Measurements from ENCODE around the gene HK2. TPM values are rescaled to one million over a fixed set of nuclear protein-coding genes. Genes with fewer than 3 reads are reported as not detected.

The HK2 gene
- total and polyA plus RNA-seq, 2 donors (not counting 3 experiments of a cell fraction or from before 2014, with no cell fraction given) = 3.4 to 13.0 TPM

GRCh38 chr2:74902281-74902860, 68.4 kb downstream of the HK2 start:
- Histone ChIP-seq H3K4me1 (ENCODE audit: control insufficient read depth, extremely low read depth, insufficient read depth, low read length) (no peaks in the 10 kb centered on the region), H3K4me3 (replicated peaks in 1 of 3; ENCODE audit: insufficient read depth in 1 of 3, low read depth in 1 of 3, low read length in 3 of 3) (no peak overlapping the region), H3K27me3 (ENCODE audit: control insufficient read depth in 2 of 2, insufficient read depth in 2 of 2, low read length in 2 of 2) (no peaks in the 10 kb centered on the region), H3K4me2 (ENCODE audit: insufficient read depth, low read length) (no peak overlapping the region), H3K9ac (replicated peaks; ENCODE audit: extremely low read depth, insufficient read depth, low read length) (no peak overlapping the region), H3K9me3 (replicated peaks; ENCODE audit: control insufficient read depth, insufficient read depth, low read length) (no peaks in the 10 kb centered on the region), H4K20me1 (replicated peaks; ENCODE audit: control insufficient read depth, extremely low read depth, insufficient read depth, low read length) (no peaks in the 10 kb centered on the region), H3K79me2 (ENCODE audit: control insufficient read depth, insufficient read depth, low read length) (no peaks in the 10 kb centered on the region), H3K36me3 (ENCODE audit: control insufficient read depth in 2 of 2, extremely low read depth in 1 of 2, insufficient read depth in 2 of 2, low read length in 2 of 2) (no peaks in the 10 kb centered on the region), H3K9me1 (replicated peaks; ENCODE audit: control insufficient read depth, extremely low read depth, insufficient read depth, low read length) (no peaks in the 10 kb centered on the region), H2AFZ (ENCODE audit: low read depth, low read length) (no peak overlapping the region), H3K27ac (ENCODE audit: insufficient read depth, low read depth, low read length) (no peak overlapping the region)
- no peak for TF ChIP-seq JUN (IDR thresholded peaks at IDR 0.05; ENCODE audit: borderline replicate concordance, insufficient read depth, insufficient read length, low read depth)
- TF ChIP-seq, protein P1, sequence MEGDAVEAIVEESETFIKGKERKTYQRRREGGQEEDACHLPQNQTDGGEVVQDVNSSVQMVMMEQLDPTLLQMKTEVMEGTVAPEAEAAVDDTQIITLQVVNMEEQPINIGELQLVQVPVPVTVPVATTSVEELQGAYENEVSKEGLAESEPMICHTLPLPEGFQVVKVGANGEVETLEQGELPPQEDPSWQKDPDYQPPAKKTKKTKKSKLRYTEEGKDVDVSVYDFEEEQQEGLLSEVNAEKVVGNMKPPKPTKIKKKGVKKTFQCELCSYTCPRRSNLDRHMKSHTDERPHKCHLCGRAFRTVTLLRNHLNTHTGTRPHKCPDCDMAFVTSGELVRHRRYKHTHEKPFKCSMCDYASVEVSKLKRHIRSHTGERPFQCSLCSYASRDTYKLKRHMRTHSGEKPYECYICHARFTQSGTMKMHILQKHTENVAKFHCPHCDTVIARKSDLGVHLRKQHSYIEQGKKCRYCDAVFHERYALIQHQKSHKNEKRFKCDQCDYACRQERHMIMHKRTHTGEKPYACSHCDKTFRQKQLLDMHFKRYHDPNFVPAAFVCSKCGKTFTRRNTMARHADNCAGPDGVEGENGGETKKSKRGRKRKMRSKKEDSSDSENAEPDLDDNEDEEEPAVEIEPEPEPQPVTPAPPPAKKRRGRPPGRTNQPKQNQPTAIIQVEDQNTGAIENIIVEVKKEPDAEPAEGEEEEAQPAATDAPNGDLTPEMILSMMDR (IDR thresholded peaks at IDR 0.05; ENCODE audit: extremely low read depth in 1 of 2, insufficient read depth in 1 of 2, low read depth in 1 of 2, low read length in 2 of 2) = no peak
- TF ChIP-seq POLR2AphosphoS5 (IDR thresholded peaks at IDR 0.05; ENCODE audit: insufficient read depth, low read depth, low read length) = no peak
- no peak for TF ChIP-seq EZH2 (IDR thresholded peaks at IDR 0.05; ENCODE audit: borderline replicate concordance, low read depth, low read length, severe bottlenecking)
- no peak for TF ChIP-seq MAX (IDR thresholded peaks at IDR 0.05; ENCODE audit: insufficient read depth, insufficient read length)
- no peak for TF ChIP-seq GATA2 (IDR thresholded peaks at IDR 0.05; ENCODE audit: insufficient read depth, insufficient read length, low read depth, low read length)
- no peak for TF ChIP-seq POLR2A (IDR thresholded peaks at IDR 0.05; ENCODE audit: low read depth, low read length)
- no peak for TF ChIP-seq MYC (IDR thresholded peaks at IDR 0.05; ENCODE audit: low read depth, low read length)
- no peak for TF ChIP-seq FOS (IDR thresholded peaks at IDR 0.05; ENCODE audit: borderline replicate concordance, insufficient read depth, low read length)
- intact Hi-C loops (cut with micrococcal nuclease) (no loop called here), dilution Hi-C loops (cut with MboI; ENCODE audit: extremely low pct_ligation_motif_present, low sequenced_read_pairs) (no loop called here)
- DNase-seq (ENCODE audit: low read depth, low spot score) (no peak), FAIRE-seq (no peak)
- no TSS peak for BruUV-seq (replicated peaks)
- CTCF ChIA-PET = no interaction called here
- POLR2A ChIA-PET = no interaction called here
